ENCODE results near the gene OR2L3.
"Not testable (repeated sequence)": the region's sequence is repeated elsewhere in the genome, so short reads cannot be mapped to it uniquely, and the experiment has no call there.

The OR2L3 gene

DNA sequence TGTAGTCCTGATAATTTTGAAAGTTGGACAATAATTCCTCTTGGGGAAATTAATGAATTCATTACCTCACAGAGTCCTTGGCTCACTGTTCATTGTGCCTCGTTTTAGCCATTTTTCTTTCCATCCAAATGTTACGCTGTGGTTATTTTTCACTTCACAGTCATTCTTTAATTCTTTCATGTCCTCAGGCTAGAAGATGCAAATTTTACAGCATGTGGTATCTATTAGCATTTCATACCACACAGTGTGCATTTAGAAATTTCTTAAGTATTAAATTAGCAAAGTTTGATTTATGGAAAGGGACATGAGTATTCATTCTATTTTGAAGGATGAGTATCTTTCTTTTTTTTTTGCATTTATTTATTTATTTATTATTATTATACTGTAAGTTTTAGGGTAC, 18.4 kb downstream of the OR2L3 start:
- no peaks in the 10 kb centered on the region for H3K27me3 ChIP-seq (ENCODE audit: control insufficient read depth in 3 of 3, insufficient read depth in 3 of 3, low read depth in 1 of 3, low read length in 3 of 3)
- H3K36me3 ChIP-seq (replicated peaks in 1 of 2; ENCODE audit: control insufficient read depth in 2 of 2, insufficient read depth in 2 of 2, low read length in 2 of 2), result no peaks in the 10 kb centered on the region
- no CpG with 5 or more reads among the region's 2 CpGs for WGBS, 2 donors (ENCODE audit: extremely low coverage in 2 of 2, insufficient read length in 2 of 2, insufficient replicate concordance in 1 of 2)
- no peak overlapping the region for H2BK120ac ChIP-seq (ENCODE audit: low read depth, low read length)
- H3K18ac ChIP-seq (ENCODE audit: low read length), result no peak overlapping the region
- no peaks in the 10 kb centered on the region for H3K79me1 ChIP-seq (ENCODE audit: low read depth, low read length)
- H3K23ac ChIP-seq (ENCODE audit: low read depth, low read length, poor library complexity), result no peak overlapping the region
- no peak overlapping the region for H3K4me2 ChIP-seq (ENCODE audit: insufficient read depth, low read length, poor library complexity, severe bottlenecking)
- peaks cover 0 to 10% of the 10 kb centered on the region in 2 donors for H3K9me3 ChIP-seq (replicated peaks in 1 of 2; ENCODE audit: control insufficient read depth in 2 of 2, insufficient read depth in 1 of 2, low read depth in 1 of 2, low read length in 2 of 2)
- no peak overlapping the region for H4K91ac ChIP-seq (ENCODE audit: low read depth, low read length, poor library complexity)
- no peak overlapping the region for H4K8ac ChIP-seq (ENCODE audit: low read depth, low read length)
- no peak overlapping the region for H3K27ac ChIP-seq (replicated peaks; ENCODE audit: low read length)
- H3K4me1 ChIP-seq (ENCODE audit: control insufficient read depth in 2 of 2, insufficient read depth in 1 of 2, low read depth in 1 of 2, low read length in 2 of 2), result no peaks in the 10 kb centered on the region
- no peak for DNase-seq (ENCODE audit: low spot score)
- H2BK12ac ChIP-seq (ENCODE audit: low read length), result no peak overlapping the region
- H3K4ac ChIP-seq (ENCODE audit: low read length), result no peak overlapping the region
- H2AFZ ChIP-seq (ENCODE audit: low read length), result no peak overlapping the region
- no peak overlapping the region for H3K4me3 ChIP-seq (ENCODE audit: low read length in 2 of 2)
- H3K14ac ChIP-seq (ENCODE audit: low read length), result no peak overlapping the region
- no peak overlapping the region for H2BK5ac ChIP-seq (ENCODE audit: low read length)
- no peak overlapping the region for H2AK5ac ChIP-seq (ENCODE audit: low read depth, low read length)
- no peak overlapping the region for H3K9ac ChIP-seq (ENCODE audit: low read depth, low read length, poor library complexity)
- no peak overlapping the region for H2BK15ac ChIP-seq (ENCODE audit: low read length)

DNA sequence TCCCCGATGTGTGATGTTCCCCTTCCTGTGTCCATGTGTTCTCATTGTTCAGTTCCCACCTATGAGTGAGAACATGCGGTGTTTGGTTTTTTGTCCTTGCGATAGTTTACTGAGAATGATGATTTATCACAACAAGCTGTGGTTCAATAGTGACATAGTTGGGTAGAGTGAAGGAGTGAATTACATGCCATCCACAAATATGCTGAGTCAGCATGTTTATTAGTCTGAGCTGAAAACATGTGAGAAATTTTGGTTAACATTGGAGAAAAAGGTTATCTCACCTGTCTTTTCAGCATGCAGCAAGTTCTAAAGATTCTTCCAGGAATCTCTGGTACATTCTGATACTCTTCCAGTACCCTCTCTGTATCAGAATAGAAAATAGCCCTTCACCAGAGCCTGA, 19.0 kb downstream of the OR2L3 start:
- H3K23ac ChIP-seq (ENCODE audit: low read depth, low read length, poor library complexity), result no peak overlapping the region
- no peak overlapping the region for H2BK15ac ChIP-seq (ENCODE audit: low read length)
- no peak overlapping the region for H3K4me3 ChIP-seq (ENCODE audit: low read length in 2 of 2)
- DNase-seq (ENCODE audit: low spot score), result no peak
- H3K4ac ChIP-seq (ENCODE audit: low read length), result no peak overlapping the region
- no peak overlapping the region for H2BK5ac ChIP-seq (ENCODE audit: low read length)
- H3K27ac ChIP-seq (replicated peaks; ENCODE audit: low read length), result no peak overlapping the region
- H2AK5ac ChIP-seq (ENCODE audit: low read depth, low read length), result no peak overlapping the region
- no CpG with 5 or more reads among the region's 3 CpGs for WGBS, 2 donors (ENCODE audit: extremely low coverage in 2 of 2, insufficient read length in 2 of 2, insufficient replicate concordance in 1 of 2)
- H4K8ac ChIP-seq (ENCODE audit: low read depth, low read length), result no peak overlapping the region
- H3K18ac ChIP-seq (ENCODE audit: low read length), result no peak overlapping the region
- no peaks in the 10 kb centered on the region for H3K36me3 ChIP-seq (replicated peaks in 1 of 2; ENCODE audit: control insufficient read depth in 2 of 2, insufficient read depth in 2 of 2, low read length in 2 of 2)
- no peak overlapping the region for H3K4me2 ChIP-seq (ENCODE audit: insufficient read depth, low read length, poor library complexity, severe bottlenecking)
- H3K9me3 ChIP-seq (replicated peaks in 1 of 2; ENCODE audit: control insufficient read depth in 2 of 2, insufficient read depth in 1 of 2, low read depth in 1 of 2, low read length in 2 of 2), result peaks cover 0 to 10% of the 10 kb centered on the region in 2 donors
- H3K9ac ChIP-seq (ENCODE audit: low read depth, low read length, poor library complexity), result no peak overlapping the region
- H3K79me1 ChIP-seq (ENCODE audit: low read depth, low read length), result no peaks in the 10 kb centered on the region
- H3K27me3 ChIP-seq (ENCODE audit: control insufficient read depth in 3 of 3, insufficient read depth in 3 of 3, low read depth in 1 of 3, low read length in 3 of 3), result no peaks in the 10 kb centered on the region
- no peak overlapping the region for H2BK120ac ChIP-seq (ENCODE audit: low read depth, low read length)
- no peak overlapping the region for H3K14ac ChIP-seq (ENCODE audit: low read length)
- H2BK12ac ChIP-seq (ENCODE audit: low read length), result no peak overlapping the region
- H4K91ac ChIP-seq (ENCODE audit: low read depth, low read length, poor library complexity), result no peak overlapping the region
- no peaks in the 10 kb centered on the region for H3K4me1 ChIP-seq (ENCODE audit: control insufficient read depth in 2 of 2, insufficient read depth in 1 of 2, low read depth in 1 of 2, low read length in 2 of 2)
- H2AFZ ChIP-seq (ENCODE audit: low read length), result no peak overlapping the region

DNA sequence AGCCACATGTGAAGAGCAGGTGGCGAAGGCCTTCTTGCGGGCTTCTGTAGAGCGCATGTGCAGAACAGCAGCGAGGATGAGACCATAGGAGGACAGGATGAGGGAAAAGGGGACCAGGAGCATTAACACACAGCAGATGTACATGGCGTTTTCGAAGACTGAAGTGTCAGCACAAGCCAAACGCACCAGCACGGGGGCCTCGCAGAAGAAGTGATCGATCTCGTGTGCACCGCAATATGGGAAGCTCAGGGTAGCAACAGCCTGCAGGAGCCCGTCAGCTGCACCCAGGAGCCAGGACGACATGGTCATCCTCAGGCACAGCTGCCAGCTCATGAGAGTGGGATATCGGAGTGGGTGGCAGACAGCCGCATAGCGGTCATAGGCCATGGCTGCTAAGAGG, 37.2 kb downstream of the OR2L3 start:
- not testable (repeated sequence) for H3K79me1 ChIP-seq (ENCODE audit: low read depth, low read length); H3K9ac ChIP-seq (ENCODE audit: low read depth, low read length, poor library complexity); H3K4ac ChIP-seq (ENCODE audit: low read length); H3K18ac ChIP-seq (ENCODE audit: low read length); H3K4me3 ChIP-seq (ENCODE audit: low read length in 2 of 2); H3K9me3 ChIP-seq (replicated peaks in 1 of 2; ENCODE audit: control insufficient read depth in 2 of 2, insufficient read depth in 1 of 2, low read depth in 1 of 2, low read length in 2 of 2); H2BK5ac ChIP-seq (ENCODE audit: low read length); H3K23ac ChIP-seq (ENCODE audit: low read depth, low read length, poor library complexity); H3K36me3 ChIP-seq (replicated peaks in 1 of 2; ENCODE audit: control insufficient read depth in 2 of 2, insufficient read depth in 2 of 2, low read length in 2 of 2); H3K27ac ChIP-seq (replicated peaks; ENCODE audit: low read length); H2BK12ac ChIP-seq (ENCODE audit: low read length); H3K14ac ChIP-seq (ENCODE audit: low read length); H3K27me3 ChIP-seq (ENCODE audit: control insufficient read depth in 3 of 3, insufficient read depth in 3 of 3, low read depth in 1 of 3, low read length in 3 of 3); H4K91ac ChIP-seq (ENCODE audit: low read depth, low read length, poor library complexity); H3K4me1 ChIP-seq (ENCODE audit: control insufficient read depth in 2 of 2, insufficient read depth in 1 of 2, low read depth in 1 of 2, low read length in 2 of 2); H2AFZ ChIP-seq (ENCODE audit: low read length); H3K4me2 ChIP-seq (ENCODE audit: insufficient read depth, low read length, poor library complexity, severe bottlenecking); DNase-seq (ENCODE audit: low spot score); H2BK15ac ChIP-seq (ENCODE audit: low read length); H2AK5ac ChIP-seq (ENCODE audit: low read depth, low read length); H2BK120ac ChIP-seq (ENCODE audit: low read depth, low read length); H4K8ac ChIP-seq (ENCODE audit: low read depth, low read length)
- WGBS, 2 donors (ENCODE audit: extremely low coverage in 2 of 2, insufficient read length in 2 of 2, insufficient replicate concordance in 1 of 2), result no CpG with 5 or more reads among the region's 17 CpGs

DNA sequence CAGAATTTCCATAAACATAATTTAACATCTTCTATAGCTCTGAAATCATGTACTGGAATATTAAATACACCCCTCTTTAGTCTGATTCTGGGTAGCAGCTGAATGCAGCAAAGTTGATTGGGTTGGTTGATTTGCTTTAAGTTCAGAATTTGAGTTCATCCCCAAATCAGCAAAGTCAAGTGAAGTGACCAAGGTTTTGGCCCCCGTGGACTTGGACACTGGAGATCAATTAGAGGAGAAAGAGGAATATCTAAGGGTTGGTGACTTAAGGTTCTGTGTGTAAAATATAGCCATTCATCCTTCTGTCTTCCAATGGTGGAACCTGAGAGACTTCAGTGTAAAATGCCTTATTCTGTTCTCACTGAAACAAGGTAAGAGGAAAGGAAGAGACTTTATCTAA, 48.2 kb downstream of the OR2L3 start, which contains the start of gene OR2L13:
TSS of gene OR2L13 (plus strand) at position 301 of the 400 bp plus-strand sequence. CDS start 4,192 bp downstream, outside the sequence.
- no CpG with 5 or more reads among the region's 1 CpG for WGBS, 2 donors (ENCODE audit: extremely low coverage in 2 of 2, insufficient read length in 2 of 2, insufficient replicate concordance in 1 of 2)

More for the DNA sequence above, 48.2 kb downstream of the OR2L3 start, which contains the start of gene OR2L13:
- no peak within 1 kb of the TSS for H3K23ac ChIP-seq (ENCODE audit: low read depth, low read length, poor library complexity)
- H3K4me1 ChIP-seq (ENCODE audit: control insufficient read depth in 2 of 2, insufficient read depth in 1 of 2, low read depth in 1 of 2, low read length in 2 of 2), result no peaks in the 10 kb centered on the region
- H3K27me3 ChIP-seq (ENCODE audit: control insufficient read depth in 3 of 3, insufficient read depth in 3 of 3, low read depth in 1 of 3, low read length in 3 of 3), result no peaks in the 10 kb centered on the region
- H2AFZ ChIP-seq (ENCODE audit: low read length), result no peak within 1 kb of the TSS
- H3K4me2 ChIP-seq (ENCODE audit: insufficient read depth, low read length, poor library complexity, severe bottlenecking), result no peak within 1 kb of the TSS
- H3K36me3 ChIP-seq (replicated peaks in 1 of 2; ENCODE audit: control insufficient read depth in 2 of 2, insufficient read depth in 2 of 2, low read length in 2 of 2), result no peaks in the 10 kb centered on the region
- no peak within 1 kb of the TSS for H2BK5ac ChIP-seq (ENCODE audit: low read length)
- DNase-seq (ENCODE audit: low spot score), result no peak
- no peak within 1 kb of the TSS for H2BK120ac ChIP-seq (ENCODE audit: low read depth, low read length)
- H3K4ac ChIP-seq (ENCODE audit: low read length), result no peak within 1 kb of the TSS
- H3K27ac ChIP-seq (replicated peaks; ENCODE audit: low read length), result no peak within 1 kb of the TSS
- H4K8ac ChIP-seq (ENCODE audit: low read depth, low read length), result no peak within 1 kb of the TSS
- no peak within 1 kb of the TSS for H3K4me3 ChIP-seq (ENCODE audit: low read length in 2 of 2)
- peaks cover 0 to 11% of the 10 kb centered on the region in 2 donors for H3K9me3 ChIP-seq (replicated peaks in 1 of 2; ENCODE audit: control insufficient read depth in 2 of 2, insufficient read depth in 1 of 2, low read depth in 1 of 2, low read length in 2 of 2)
- no peak within 1 kb of the TSS for H3K9ac ChIP-seq (ENCODE audit: low read depth, low read length, poor library complexity)
- H2BK15ac ChIP-seq (ENCODE audit: low read length), result no peak within 1 kb of the TSS
- no peaks in the 10 kb centered on the region for H3K79me1 ChIP-seq (ENCODE audit: low read depth, low read length)
- H3K18ac ChIP-seq (ENCODE audit: low read length), result no peak within 1 kb of the TSS
- H2AK5ac ChIP-seq (ENCODE audit: low read depth, low read length), result no peak within 1 kb of the TSS
- no peak within 1 kb of the TSS for H3K14ac ChIP-seq (ENCODE audit: low read length)
- H4K91ac ChIP-seq (ENCODE audit: low read depth, low read length, poor library complexity), result no peak within 1 kb of the TSS
- no peak within 1 kb of the TSS for H2BK12ac ChIP-seq (ENCODE audit: low read length)
